Astrocyte of the spinal cord (primary cell): ENCODE data around the gene SPATA13.

Experiments
- DNase-seq: peaks from one replicate; pipeline ENCODE4 v3.0.0; 2011; ENCODE audit warnings: low read depth, low spot score
- H3K4me3 ChIP-seq: 2 replicates; pipeline ENCODE4 v1.5.1; 2011; ENCODE audit warnings: low read depth, mild to moderate bottlenecking, low read length, moderate library complexity
- in situ Hi-C: cut with HindIII; loops from 2 replicates; pipeline ENCODE4 v1.10.0; 2017; ENCODE audit warnings: low sequenced_read_pairs
- TF ChIP-seq, protein P1 (sequence below): IDR thresholded peaks from 2 replicates; pipeline ENCODE4 v1.5.1; 2012; ENCODE audit warnings: low read depth, mild to moderate bottlenecking, low read length, inconsistent platforms

The SPATA13 gene

DNA sequence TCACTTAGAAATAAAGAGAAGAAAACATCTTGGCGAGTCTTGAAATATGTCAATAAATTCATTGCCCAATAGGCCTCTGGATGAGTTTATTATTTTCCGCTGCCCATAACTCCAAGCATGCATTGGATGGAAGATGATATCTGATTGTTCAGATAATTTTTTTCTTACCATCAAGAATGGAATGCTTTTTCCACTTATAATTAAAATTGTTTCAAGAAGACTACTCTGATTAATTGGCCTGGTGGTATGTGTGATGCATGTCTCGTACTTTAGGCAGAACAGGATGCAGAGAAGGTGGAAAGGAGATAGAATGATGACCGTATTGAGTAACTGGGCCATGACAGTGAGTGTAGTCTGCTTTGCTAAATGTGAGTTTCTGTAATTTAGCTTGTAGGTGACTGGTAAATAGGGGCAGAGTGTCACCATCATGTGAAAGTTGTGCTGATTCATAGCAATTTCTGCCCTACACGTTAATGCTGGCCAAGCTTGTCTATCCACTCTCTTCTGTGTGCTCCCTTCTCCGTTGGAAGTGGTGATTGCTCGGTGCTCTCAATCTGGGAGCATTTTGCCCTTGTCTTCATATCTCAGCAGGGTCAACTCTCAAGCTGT, 13.5 kb upstream of the SPATA13 start:
- TF ChIP-seq, protein P1, sequence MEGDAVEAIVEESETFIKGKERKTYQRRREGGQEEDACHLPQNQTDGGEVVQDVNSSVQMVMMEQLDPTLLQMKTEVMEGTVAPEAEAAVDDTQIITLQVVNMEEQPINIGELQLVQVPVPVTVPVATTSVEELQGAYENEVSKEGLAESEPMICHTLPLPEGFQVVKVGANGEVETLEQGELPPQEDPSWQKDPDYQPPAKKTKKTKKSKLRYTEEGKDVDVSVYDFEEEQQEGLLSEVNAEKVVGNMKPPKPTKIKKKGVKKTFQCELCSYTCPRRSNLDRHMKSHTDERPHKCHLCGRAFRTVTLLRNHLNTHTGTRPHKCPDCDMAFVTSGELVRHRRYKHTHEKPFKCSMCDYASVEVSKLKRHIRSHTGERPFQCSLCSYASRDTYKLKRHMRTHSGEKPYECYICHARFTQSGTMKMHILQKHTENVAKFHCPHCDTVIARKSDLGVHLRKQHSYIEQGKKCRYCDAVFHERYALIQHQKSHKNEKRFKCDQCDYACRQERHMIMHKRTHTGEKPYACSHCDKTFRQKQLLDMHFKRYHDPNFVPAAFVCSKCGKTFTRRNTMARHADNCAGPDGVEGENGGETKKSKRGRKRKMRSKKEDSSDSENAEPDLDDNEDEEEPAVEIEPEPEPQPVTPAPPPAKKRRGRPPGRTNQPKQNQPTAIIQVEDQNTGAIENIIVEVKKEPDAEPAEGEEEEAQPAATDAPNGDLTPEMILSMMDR: no peak
- in situ Hi-C loops: no loop called here
- no peak overlapping the region for H3K4me3 ChIP-seq
- DNase-seq: no peak

DNA sequence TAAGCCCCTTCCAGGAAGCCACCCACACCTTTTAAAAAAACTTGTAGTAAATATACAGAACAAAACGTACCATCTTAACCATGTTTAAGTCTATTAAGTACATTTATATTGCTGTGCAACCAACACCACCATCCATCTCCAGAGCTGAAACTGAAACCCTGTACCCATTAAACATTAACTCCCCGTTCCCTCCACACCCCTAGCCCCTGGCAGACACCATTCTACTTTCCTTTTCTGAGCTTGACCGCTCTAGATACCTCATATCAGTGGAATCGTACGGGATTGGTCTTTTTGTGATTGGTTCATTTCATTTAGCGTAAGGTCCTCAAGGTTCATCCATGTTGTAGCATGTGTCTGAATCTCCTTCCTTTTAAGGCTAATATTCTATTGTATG, 13.0 kb upstream of the SPATA13 start:
- in situ Hi-C loops: no loop called here
- TF ChIP-seq, protein P1: no peak
- no peak for DNase-seq
- H3K4me3 ChIP-seq: no peak overlapping the region

DNA sequence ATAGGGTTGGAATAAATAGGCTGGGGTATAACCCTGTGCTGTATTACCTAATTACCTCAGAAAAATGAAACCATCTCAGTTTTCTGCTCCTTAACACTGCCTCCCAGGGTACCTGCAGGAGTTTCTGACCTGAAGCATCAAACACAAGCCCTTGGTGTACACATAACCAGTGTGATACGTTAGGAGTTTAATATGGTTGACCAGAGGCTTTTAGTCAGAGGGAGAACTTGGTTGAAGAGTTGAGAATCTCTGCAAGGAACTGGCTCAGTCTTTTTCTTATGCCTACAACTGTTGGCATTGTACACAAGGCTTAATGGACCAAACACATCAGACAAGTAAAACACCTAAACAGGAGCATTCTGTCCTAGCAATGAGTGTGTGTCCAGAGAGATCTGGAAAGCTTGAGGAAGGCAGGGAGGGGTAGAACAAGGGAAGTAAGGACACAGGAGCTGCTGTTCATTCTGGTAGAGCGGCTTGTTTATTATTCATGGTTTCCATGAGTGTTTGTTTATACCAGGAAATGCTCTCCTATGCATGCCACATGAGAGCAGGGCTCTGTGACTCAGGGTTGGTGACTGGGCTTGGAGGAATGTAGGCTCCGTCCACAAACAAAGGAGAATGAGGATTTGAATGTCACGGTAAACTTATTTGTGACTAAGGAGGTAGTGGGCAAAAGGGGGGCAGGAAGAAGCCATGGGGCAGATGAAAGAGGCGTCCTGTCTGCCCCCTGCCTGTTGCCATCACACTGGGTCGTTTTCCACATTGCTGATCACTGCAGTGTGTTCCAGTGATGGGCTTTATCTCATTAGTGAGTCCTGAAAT, 11.9 kb upstream of the SPATA13 start:
- peak; percentile 97 for DNase-seq

DNA sequence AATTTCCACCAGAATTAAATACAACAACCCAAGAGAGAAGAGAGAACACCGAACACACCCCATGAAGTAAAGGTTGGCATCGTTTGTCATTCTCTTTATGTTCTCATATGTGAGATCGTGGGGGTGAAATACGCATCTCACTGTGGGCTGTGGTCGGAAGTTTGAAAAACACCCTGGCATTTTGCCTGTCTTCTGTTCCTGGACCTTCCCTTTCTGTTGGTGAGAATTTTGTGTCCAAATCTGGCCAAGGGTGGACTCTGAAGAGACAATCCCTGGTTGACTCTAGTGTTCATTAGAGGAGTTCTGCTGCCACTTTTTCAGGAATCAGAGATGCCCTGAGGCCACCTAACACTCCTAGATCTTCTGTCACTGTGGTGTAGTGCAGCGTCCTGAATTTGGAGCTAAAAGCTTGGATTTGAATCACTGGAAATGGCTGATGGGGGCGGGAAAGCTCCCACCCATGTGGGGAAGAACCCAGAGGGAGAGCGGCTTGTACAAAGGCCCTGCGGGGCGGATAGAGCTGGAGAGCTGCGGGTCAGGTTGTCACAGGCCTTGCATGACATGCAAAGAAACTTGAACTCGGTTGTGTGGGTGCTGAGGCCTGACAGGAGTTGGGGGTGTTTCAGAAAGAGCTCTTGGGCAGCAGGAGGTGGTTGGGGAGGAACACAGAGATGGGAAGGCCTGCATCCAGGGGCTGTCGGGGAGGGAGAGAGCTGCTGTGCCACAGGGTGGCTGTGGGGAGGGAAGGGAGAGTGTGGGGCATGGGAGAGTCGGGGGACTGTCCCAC, 11.1 kb upstream of the SPATA13 start:
- TF ChIP-seq, protein P1: no peak
- no peak overlapping the region for H3K4me3 ChIP-seq
- in situ Hi-C loops: no loop called here
- DNase-seq: no peak

More for the DNA sequence above, 11.9 kb upstream of the SPATA13 start:
- in situ Hi-C loops: no loop called here
- no peak overlapping the region for H3K4me3 ChIP-seq
- TF ChIP-seq, protein P1: no peak

DNA sequence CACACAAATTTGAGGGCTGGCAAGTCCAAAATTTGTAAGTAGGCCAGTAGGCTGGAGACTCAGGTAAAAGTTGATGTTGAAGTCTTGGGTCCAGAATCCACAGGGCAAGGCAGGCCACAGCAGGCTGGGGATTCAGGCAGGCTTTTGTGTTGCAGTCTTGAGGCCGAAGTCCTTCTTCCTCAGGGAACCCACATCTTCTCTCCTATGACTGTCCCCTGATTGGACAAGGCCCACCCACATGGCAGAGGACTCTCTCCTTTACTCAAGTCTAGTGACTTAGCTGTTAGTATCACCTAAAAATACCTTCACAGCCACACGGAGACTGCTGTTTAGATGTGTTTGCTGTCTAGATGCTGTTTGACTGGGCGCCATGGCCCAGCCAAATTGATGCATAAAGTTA, 9.9 kb upstream of the SPATA13 start:
- DNase-seq: no peak
- in situ Hi-C loops: no loop called here
- TF ChIP-seq, protein P1: no peak
- no peak overlapping the region for H3K4me3 ChIP-seq

DNA sequence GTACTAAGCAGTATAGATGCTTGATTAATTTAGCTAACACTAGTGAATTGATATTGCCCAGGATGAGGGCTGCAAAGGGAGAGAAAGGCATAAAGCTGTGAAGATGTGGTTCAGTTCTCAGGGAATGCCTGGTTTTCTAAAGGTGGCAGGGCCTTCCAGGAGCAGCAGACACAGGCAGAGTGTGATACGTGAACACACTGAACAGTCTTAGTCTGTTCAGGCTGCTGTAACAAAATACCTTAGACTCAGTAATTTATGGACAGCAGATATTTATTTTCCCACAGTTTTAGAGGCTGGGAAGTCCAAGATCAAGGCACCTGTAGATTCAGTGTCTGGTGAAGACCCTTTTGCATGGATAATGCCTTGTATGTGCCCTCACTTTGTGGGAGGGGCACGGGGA, 8.7 kb upstream of the SPATA13 start:
- in situ Hi-C loops: no loop called here
- no peak for DNase-seq
- no peak overlapping the region for H3K4me3 ChIP-seq
- TF ChIP-seq, protein P1: no peak
